GM12878 (cell line): Measurements from ENCODE around the gene NCS1. TPM values are rescaled to one million over a fixed set of nuclear protein-coding genes. Genes with fewer than 3 reads are reported as not detected.

Experiments used
- ATAC-seq: fragments of 200-7000 bp; cut with Tn5 transposase; 3 replicates; pipeline ENCODE4 v1.9.1; 2020; ENCODE audit warnings: mild to moderate bottlenecking, moderate library complexity
- BruUV-seq: library from RNA; stranded (reverse); fragments of 400-500 nt; replicated peaks from 2 replicates; lab custom pipeline; 2021; lab: Mats Ljungman, UMichigan
- CTCF ChIA-PET: fragments of 300-600 bp; sonication (Branson Sonifier 250); formaldehyde crosslinking; extraction: SDS; loops from one replicate; lab custom pipeline; 2021; ENCODE audit warnings: inconsistent platforms; lab: Yijun Ruan, JAX
- POLR2A ChIA-PET: fragments of 350-600 bp; formaldehyde crosslinking; extraction: SDS; loops from one replicate; lab custom pipeline; 2021; ENCODE audit warnings: inconsistent platforms; lab: Charles Lee
- RAD21 ChIA-PET: fragments of 300-600 bp; sonication (Branson Sonifier 250); formaldehyde crosslinking; loops from one replicate; lab custom pipeline; 2023; ENCODE audit warnings: antibody characterized with exemption; ENCODE audit not compliant: unreplicated experiment; lab: Charles Lee
- SMC1A ChIA-PET: fragments of 300-600 bp; sonication (Branson Sonifier 250); formaldehyde crosslinking; loops from one replicate; lab custom pipeline; 2023; ENCODE audit not compliant: unreplicated experiment, uncharacterized antibody; lab: Charles Lee
- DNase-seq: peaks from one replicate; pipeline ENCODE4 v3.0.0-alpha.2; 2011; ENCODE audit warnings: low read depth, low spot score
- FAIRE-seq: peaks from 3 replicates; lab custom pipeline; 2011; peaks lifted over from hg19 to GRCh38; lab: Jason Lieb, UNC
- H2AFZ ChIP-seq: 2 replicates; pipeline ENCODE4 v1.6.0; 2011; ENCODE audit warnings: low read depth, low read length, control low read depth; ENCODE audit not compliant: control insufficient read depth
- H3K27ac ChIP-seq: 2 replicates; pipeline ENCODE4 v1.5.1; 2011; ENCODE audit warnings: control low read depth; ENCODE audit not compliant: control insufficient read depth, insufficient read depth
- H3K27me3 ChIP-seq, 2 experiments: replicated peaks in 1 of 2; 2 replicates each; pipeline versions ENCODE4 v1.6.0 to v1.6.1; 2011; ENCODE audit warnings: low read length in 1 of 2; ENCODE audit not compliant: control insufficient read depth in 2 of 2, insufficient read depth in 2 of 2
- H3K36me3 ChIP-seq, 2 experiments: 2 replicates each; pipeline ENCODE4 v1.5.1; 2011; ENCODE audit warnings: low read length in 1 of 2; ENCODE audit not compliant: control insufficient read depth in 2 of 2, insufficient read depth in 2 of 2
- H3K4me1 ChIP-seq: 2 replicates; pipeline ENCODE4 v1.6.1; 2011; ENCODE audit warnings: mild to moderate bottlenecking, low read length, moderate library complexity, mixed read lengths; ENCODE audit not compliant: control insufficient read depth, insufficient read depth
- H3K4me2 ChIP-seq: 2 replicates; pipeline ENCODE4 v1.6.0; 2011; ENCODE audit warnings: control low read depth; ENCODE audit not compliant: control insufficient read depth, insufficient read depth
- H3K4me3 ChIP-seq: fragments of 200-600 bp; sonication (generic); 2 replicates; pipeline ENCODE4 v1.5.1; 2016
- H3K79me2 ChIP-seq: 2 replicates; pipeline ENCODE4 v1.6.0; 2011; ENCODE audit warnings: low read length; ENCODE audit not compliant: control insufficient read depth, insufficient read depth
- H3K9ac ChIP-seq: 2 replicates; pipeline ENCODE4 v1.8.0; 2011; ENCODE audit warnings: low read length, control low read depth, mixed read lengths; ENCODE audit not compliant: control insufficient read depth, insufficient read depth
- H3K9me3 ChIP-seq: replicated peaks from 3 replicates; pipeline ENCODE4 v1.5.1; 2011; ENCODE audit warnings: mild to moderate bottlenecking, low read length; ENCODE audit not compliant: control insufficient read depth, insufficient read depth
- H4K20me1 ChIP-seq: 2 replicates; pipeline ENCODE4 v1.6.0; 2011; ENCODE audit not compliant: control insufficient read depth, insufficient read depth
- ATF7 ChIP-seq: fragments of 450-650 bp; IDR thresholded peaks from 2 replicates; pipeline ENCODE4 v1.6.1; 2016; ENCODE audit warnings: low read depth, mild to moderate bottlenecking
- BCLAF1 ChIP-seq: fragments of 450-650 bp; IDR thresholded peaks from 2 replicates; pipeline ENCODE4 v1.6.1; 2017; ENCODE audit warnings: antibody characterized with exemption, mild to moderate bottlenecking, moderate library complexity
- CBX5 ChIP-seq: sonication (generic); IDR thresholded peaks from 2 replicates; pipeline ENCODE4 v1.6.1; 2016; ENCODE audit warnings: low read depth, moderate library complexity, mild to moderate bottlenecking, inconsistent platforms
- CHD2 ChIP-seq: IDR thresholded peaks from 2 replicates; pipeline ENCODE4 v1.6.1; 2011; ENCODE audit warnings: low read depth, low read length, improper control_type of control experiment, borderline replicate concordance
- CTCF ChIP-seq, 3 experiments: IDR thresholded peaks in 2 of 3; conservative IDR thresholded peaks in 1 of 3; 2 replicates each; pipeline ENCODE4 v1.5.1; 2011; ENCODE audit warnings: low read depth in 3 of 3, low read length in 3 of 3, mild to moderate bottlenecking in 3 of 3, control low read depth in 2 of 3, moderate library complexity in 2 of 3, inconsistent platforms in 1 of 3, mixed read lengths in 1 of 3; ENCODE audit not compliant: control insufficient read depth in 2 of 3, insufficient read depth in 1 of 3; ENCODE audit errors: extremely low read depth in 1 of 3
- FOXM1 ChIP-seq: IDR thresholded peaks from 2 replicates; pipeline ENCODE4 v1.6.1; 2012; ENCODE audit warnings: low read depth, mild to moderate bottlenecking, inconsistent platforms, low read length, moderate library complexity
- KDM1A ChIP-seq: fragments of 200-600 bp; sonication (generic); IDR thresholded peaks from 2 replicates; pipeline ENCODE4 v1.6.1; 2016; ENCODE audit warnings: borderline replicate concordance
- MYC ChIP-seq: IDR thresholded peaks from 2 replicates; pipeline ENCODE4 v1.6.1; 2011; ENCODE audit warnings: mild to moderate bottlenecking, low read length, moderate library complexity, inconsistent platforms; ENCODE audit not compliant: insufficient read depth, insufficient replicate concordance, insufficient read length, severe bottlenecking
- NBN ChIP-seq: fragments of 450-650 bp; IDR thresholded peaks from 2 replicates; pipeline ENCODE4 v1.6.1; 2016
- NR2F1 ChIP-seq: fragments of 450-650 bp; conservative IDR thresholded peaks from 2 replicates; pipeline ENCODE4 v1.6.1; 2017; ENCODE audit warnings: mild to moderate bottlenecking
- POU2F2 ChIP-seq: IDR thresholded peaks from 3 replicates; pipeline ENCODE4 v1.6.1; 2011; ENCODE audit warnings: low read depth, mild to moderate bottlenecking, low read length, borderline replicate concordance
- RAD21 ChIP-seq: IDR thresholded peaks from 2 replicates; pipeline ENCODE4 v1.6.1; 2011; ENCODE audit warnings: mild to moderate bottlenecking, low read depth, low read length, moderate library complexity; ENCODE audit not compliant: insufficient read depth
- SMC3 ChIP-seq: IDR thresholded peaks from 2 replicates; pipeline ENCODE4 v1.6.1; 2011; ENCODE audit warnings: low read length, improper control_type of control experiment, borderline replicate concordance
- SP1 ChIP-seq: IDR thresholded peaks from one replicate; pipeline ENCODE4 v1.6.1; 2011; ENCODE audit warnings: low read depth, low read length
- ZNF207 ChIP-seq: fragments of 450-650 bp; IDR thresholded peaks from 2 replicates; pipeline ENCODE4 v1.6.1; 2014; ENCODE audit warnings: antibody characterized with exemption, mild to moderate bottlenecking, borderline replicate concordance
- WGBS: methylation state at CpG from one replicate; pipeline ENCODE4 v1.1.6; 2016; ENCODE audit warnings: low lambda C conversion rate; ENCODE audit not compliant: insufficient replicate concordance, insufficient coverage; ENCODE audit errors: missing lambda C conversion rate; 5-methylcytosine and 5-hydroxymethylcytosine counted together
- in situ Hi-C: fragments of 300-500 bp; cut with MboI; formaldehyde crosslinking; loops from 9 replicates; pipeline ENCODE4 v1.14.3; 2018; ENCODE audit warnings: mixed read lengths
- intact Hi-C: fragments of 100-400 bp; cut with micrococcal nuclease; formaldehyde crosslinking; loops from one replicate; pipeline ENCODE4 v1.14.2; 2022; ENCODE audit not compliant: unreplicated experiment
- polyA plus RNA-seq, 11 experiments: library from polyadenylated mRNA; depleted of rRNA in 4 of 11; unstranded in 6 of 11; stranded (reverse) in 5 of 11; fragments of >200 nt; fragmentation: Nextera tagmentation in 4 of 11; fragmentation: Illumina TruSeq in 1 of 11; extraction: Ambion mirVana in 4 of 11; extraction: Trizol in 1 of 11; gene quantifications; 1 replicate in 1 of 11; 2 replicates in 10 of 11; pipeline versions ENCODE4 v1.2.1 to v1.2.3, GENCODE V29; 2011 to 2016; ENCODE audit warnings: inconsistent platforms in 2 of 11, missing spikeins in 2 of 11, low read depth in 1 of 11
- total RNA-seq, 4 experiments: library from RNA; depleted of rRNA in 3 of 4; stranded (reverse); fragments of >200 nt in 3 of 4; fragmentation: Illumina TruSeq in 1 of 4; extraction: Trizol in 1 of 4; gene quantifications; 2 replicates each; pipeline versions ENCODE4 v1.2.1 to v1.2.3, GENCODE V29; 2013 to 2021

NCS1 gene
- total and polyA plus RNA-seq, 10 of the 15 experiments (the other 5 are each of a cell fraction or from before 2014, with no cell fraction given) = 0.04 to 0.22 (median 0.06) TPM; not detected in 4

- ATAC-seq (peak; percentile 82), DNase-seq (peak; percentile 31), FAIRE-seq (peak; percentile 91)
- Histone ChIP-seq H3K9me3 (no peaks in the 10 kb centered on the region), H3K4me3 (no peak overlapping the region), H3K4me2 (peak overlapping the region; percentile 60), H3K4me1 (peaks cover 19% of the 10 kb centered on the region), H3K36me3 (no peaks in the 10 kb centered on the region), H2AFZ (peak overlapping the region; percentile 78), H3K27me3 (no peaks in the 10 kb centered on the region), H3K9ac (no peak overlapping the region), H3K27ac (no peak overlapping the region), H4K20me1 (no peaks in the 10 kb centered on the region), H3K79me2 (no peaks in the 10 kb centered on the region)
- POLR2A ChIA-PET = no interaction called here
- BruUV-seq = no TSS peak
- intact Hi-C loops = loop anchor here (5.0 kb wide), 1 partner anchor 116 kb away; no protein-coding TSS in a partner anchor
- SMC1A ChIA-PET = interaction anchor here (0.8 to 1.6 kb wide), 2 partner anchors 70 to 136 kb away, joined by 3 to 8 read pairs; no protein-coding TSS in a partner anchor
- in situ Hi-C loops = loop anchor here (10.0 kb wide), 1 partner anchor 368 kb away; no protein-coding TSS in a partner anchor
- no peak for TF ChIP-seq FOXM1
- TF ChIP-seq NR2F1 = peak; percentile 48; the same call in 1 of the 2 replicates
- no peak for TF ChIP-seq ZNF207
- TF ChIP-seq SMC3 = peak; percentile 30; the same call in 1 of the 2 replicates
- TF ChIP-seq CHD2 = no peak
- no peak for TF ChIP-seq SP1
- no peak for TF ChIP-seq KDM1A
- TF ChIP-seq BCLAF1 = no peak
- peak; percentile 79 to 92 (median 79) for TF ChIP-seq CTCF (IDR thresholded peaks at IDR 0.05 in 2 of 3, conservative IDR thresholded peaks at IDR 0.05 in 1 of 3; ENCODE audit: control insufficient read depth in 2 of 3, extremely low read depth in 1 of 3, insufficient read depth in 1 of 3, low read depth in 3 of 3, low read length in 3 of 3)
- TF ChIP-seq MYC = no peak
- TF ChIP-seq ATF7 = no peak
- TF ChIP-seq RAD21 = peak; percentile 47
- no peak for TF ChIP-seq NBN
- TF ChIP-seq CBX5 = no peak
- peak; percentile 80; the same call in 1 of the 3 replicates for TF ChIP-seq POU2F2
- 24% methylated on average over 31 of the region's 35 CpGs for WGBS
- CTCF ChIA-PET = interaction anchor here (0.6 to 5.0 kb wide), 18 partner anchors 8 to 358 kb away, joined by 3 to 35 read pairs (median 3); no protein-coding TSS in a partner anchor
- RAD21 ChIA-PET = interaction anchor here (1.0 to 3.9 kb wide), 2 partner anchors 72 to 135 kb away, joined by 3 to 20 read pairs; no protein-coding TSS in a partner anchor
These were observed 71.0 kb downstream of the NCS1 start for GRCh38 chr9:130243015-130243881.
